Uterus (tissue), 4 donors: ENCODE results near the gene MLIP. TPM values are rescaled to one million over a fixed set of nuclear protein-coding genes. Genes with fewer than 3 reads are reported as not detected.
"Not testable (repeated sequence)": the region's sequence is repeated elsewhere in the genome, so short reads cannot be mapped to it uniquely, and the experiment has no call there.

Experiments used
- DNase-seq, 2 donors: peaks; one replicate each; pipeline ENCODE4 v3.0.0-alpha.2; 2019 to 2020
- H3K27ac ChIP-seq, 2 donors: fragments of 200-600 bp; sonication (generic); 1 replicate in 1 of 2; 2 replicates in 1 of 2; pipeline ENCODE4 v1.5.1; 2016 to 2018
- H3K27me3 ChIP-seq, 2 donors: fragments of 200-600 bp; sonication (generic); one replicate each; pipeline ENCODE4 v1.5.1; 2018 to 2019; ENCODE audit warnings: control low read depth in 1 of 2
- H3K36me3 ChIP-seq, 2 donors: fragments of 200-600 bp; sonication (generic); one replicate each; pipeline ENCODE4 v1.5.1; 2019; ENCODE audit warnings: control low read depth in 1 of 2
- H3K4me1 ChIP-seq, 2 donors: fragments of 200-600 bp; sonication (generic); one replicate each; pipeline ENCODE4 v1.5.1; 2018 to 2019; ENCODE audit warnings: control low read depth in 1 of 2
- H3K4me3 ChIP-seq, 2 donors: fragments of 200-600 bp; sonication (generic); 1 replicate in 1 of 2; 2 replicates in 1 of 2; pipeline ENCODE4 v1.5.1; 2018 to 2019; ENCODE audit warnings: mild to moderate bottlenecking in 1 of 2
- H3K9me3 ChIP-seq, 2 donors: fragments of 200-600 bp; sonication (generic); one replicate each; pipeline ENCODE4 v1.5.1; 2019; ENCODE audit warnings: control low read depth in 1 of 2
- POLR2A ChIP-seq, 2 donors: fragments of 450-650 bp; IDR thresholded peaks; one replicate each; pipeline ENCODE4 v1.6.1; 2016; ENCODE audit warnings: antibody characterized with exemption in 2 of 2, mild to moderate bottlenecking in 1 of 2, moderate library complexity in 1 of 2
- intact Hi-C: fragments of 100-400 bp; cut with DNase I; formaldehyde crosslinking; loops from one replicate; pipeline ENCODE4 v1.15.1; 2023; ENCODE audit warnings: low total_unique reads
- total RNA-seq, 4 donors: library from RNA; depleted of rRNA in 3 of 4; stranded (reverse); fragments of >200 nt in 3 of 4; gene quantifications; one replicate each; pipeline versions ENCODE4 v1.1.0 to v1.2.4, GENCODE V29; 2014 to 2023
- TF ChIP-seq, protein P1 (sequence below), 4 experiments: fragments of 200-600 bp in 2 of 4; fragments of 450-650 bp in 2 of 4; sonication (generic) in 2 of 4; IDR thresholded peaks; one replicate each; pipeline ENCODE4 v1.5.1; 2016 to 2019; ENCODE audit warnings: antibody characterized with exemption in 4 of 4, mild to moderate bottlenecking in 2 of 4, moderate library complexity in 1 of 4
- donor health status: DM: yes; HTN: yes; CAD: no.

The MLIP gene
- total RNA-seq, 4 donors from 2014 or later, result not detected

DNA sequence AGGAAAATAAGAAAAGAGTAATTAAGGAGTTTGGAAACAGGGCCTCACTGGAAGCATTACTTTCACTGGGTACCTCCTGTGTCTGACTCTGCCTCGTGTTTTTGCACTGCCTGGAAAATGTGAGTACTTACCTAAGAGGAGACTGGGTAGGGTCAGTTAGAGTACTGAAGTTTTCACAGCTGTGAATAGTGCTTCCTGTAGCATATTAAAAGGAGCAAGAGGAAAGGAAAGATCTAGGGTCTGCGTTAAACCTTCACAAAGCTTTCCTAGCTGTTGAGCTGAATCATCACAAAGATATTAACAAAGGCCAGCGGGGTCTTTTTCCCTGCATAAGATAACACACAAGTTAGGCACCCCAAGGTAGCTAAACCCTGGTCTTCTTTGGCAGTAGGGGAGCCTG lies 82.3 kb downstream of the MLIP start:
- H3K4me3 ChIP-seq, result no peak overlapping the region
- H3K4me1 ChIP-seq, result no peaks in the 10 kb centered on the region
- intact Hi-C loops, result no loop called here
- no peaks in the 10 kb centered on the region for H3K27me3 ChIP-seq
- H3K27ac ChIP-seq, result no peak overlapping the region
- H3K9me3 ChIP-seq, result no peaks in the 10 kb centered on the region
- no peak for DNase-seq
- TF ChIP-seq, protein P1, sequence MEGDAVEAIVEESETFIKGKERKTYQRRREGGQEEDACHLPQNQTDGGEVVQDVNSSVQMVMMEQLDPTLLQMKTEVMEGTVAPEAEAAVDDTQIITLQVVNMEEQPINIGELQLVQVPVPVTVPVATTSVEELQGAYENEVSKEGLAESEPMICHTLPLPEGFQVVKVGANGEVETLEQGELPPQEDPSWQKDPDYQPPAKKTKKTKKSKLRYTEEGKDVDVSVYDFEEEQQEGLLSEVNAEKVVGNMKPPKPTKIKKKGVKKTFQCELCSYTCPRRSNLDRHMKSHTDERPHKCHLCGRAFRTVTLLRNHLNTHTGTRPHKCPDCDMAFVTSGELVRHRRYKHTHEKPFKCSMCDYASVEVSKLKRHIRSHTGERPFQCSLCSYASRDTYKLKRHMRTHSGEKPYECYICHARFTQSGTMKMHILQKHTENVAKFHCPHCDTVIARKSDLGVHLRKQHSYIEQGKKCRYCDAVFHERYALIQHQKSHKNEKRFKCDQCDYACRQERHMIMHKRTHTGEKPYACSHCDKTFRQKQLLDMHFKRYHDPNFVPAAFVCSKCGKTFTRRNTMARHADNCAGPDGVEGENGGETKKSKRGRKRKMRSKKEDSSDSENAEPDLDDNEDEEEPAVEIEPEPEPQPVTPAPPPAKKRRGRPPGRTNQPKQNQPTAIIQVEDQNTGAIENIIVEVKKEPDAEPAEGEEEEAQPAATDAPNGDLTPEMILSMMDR (IDR thresholded peaks at IDR 0.05), result no peak
- no peak for TF ChIP-seq POLR2A (IDR thresholded peaks at IDR 0.05)
- no peaks in the 10 kb centered on the region for H3K36me3 ChIP-seq

DNA sequence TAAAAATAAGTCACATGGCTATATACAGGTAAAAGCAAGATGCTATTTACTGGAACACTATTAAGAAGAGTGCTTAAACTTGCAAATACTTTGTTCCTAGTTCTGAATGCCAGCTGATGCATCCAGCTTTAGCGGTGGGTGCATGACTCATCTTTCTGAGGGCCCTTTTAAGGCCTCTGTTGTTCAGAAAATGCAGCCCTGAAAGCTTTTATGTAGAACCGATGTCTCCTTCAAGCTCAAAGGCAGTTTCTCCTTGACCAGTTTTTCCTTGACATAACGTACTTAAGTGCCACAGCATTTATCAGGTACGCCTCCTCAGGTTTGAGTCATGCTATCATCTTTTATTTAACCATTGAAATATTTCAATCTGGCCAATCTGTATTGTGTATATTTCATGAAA lies 82.8 kb downstream of the MLIP start:
- H3K4me1 ChIP-seq, result no peaks in the 10 kb centered on the region
- H3K27ac ChIP-seq, result no peak overlapping the region
- H3K9me3 ChIP-seq, result no peaks in the 10 kb centered on the region
- intact Hi-C loops, result no loop called here
- no peak for DNase-seq
- H3K36me3 ChIP-seq, result no peaks in the 10 kb centered on the region
- H3K4me3 ChIP-seq, result no peak overlapping the region
- H3K27me3 ChIP-seq, result no peaks in the 10 kb centered on the region
- no peak for TF ChIP-seq POLR2A (IDR thresholded peaks at IDR 0.05)
- TF ChIP-seq, protein P1 (IDR thresholded peaks at IDR 0.05), result no peak

DNA sequence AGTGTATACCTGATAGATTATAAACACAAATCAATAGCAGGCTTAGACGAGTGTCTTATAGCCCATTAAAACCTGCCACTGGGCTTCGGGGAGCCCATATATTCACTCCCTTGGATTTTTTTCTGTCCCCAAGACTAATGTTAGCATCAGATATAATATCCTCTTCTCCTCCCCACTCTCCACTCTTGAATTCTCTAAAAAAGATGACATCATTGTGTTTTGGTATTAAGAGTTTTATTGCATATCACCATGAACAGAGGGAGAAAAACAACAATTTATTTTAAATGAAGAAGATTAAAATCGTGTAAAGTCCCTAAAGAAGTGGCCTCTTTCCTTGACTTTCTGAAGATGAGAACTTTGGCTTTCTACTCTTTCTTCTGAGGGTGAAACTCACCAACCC lies 84.4 kb downstream of the MLIP start:
- Histone ChIP-seq H3K9me3 (no peaks in the 10 kb centered on the region), H3K27ac (no peak overlapping the region), H3K27me3 (no peaks in the 10 kb centered on the region), H3K4me1 (no peaks in the 10 kb centered on the region), H3K4me3 (no peak overlapping the region), H3K36me3 (no peaks in the 10 kb centered on the region)
- TF ChIP-seq, protein P1 (IDR thresholded peaks at IDR 0.05), result no peak
- TF ChIP-seq POLR2A (IDR thresholded peaks at IDR 0.05), result no peak
- DNase-seq, result no peak
- intact Hi-C loops, result no loop called here

DNA sequence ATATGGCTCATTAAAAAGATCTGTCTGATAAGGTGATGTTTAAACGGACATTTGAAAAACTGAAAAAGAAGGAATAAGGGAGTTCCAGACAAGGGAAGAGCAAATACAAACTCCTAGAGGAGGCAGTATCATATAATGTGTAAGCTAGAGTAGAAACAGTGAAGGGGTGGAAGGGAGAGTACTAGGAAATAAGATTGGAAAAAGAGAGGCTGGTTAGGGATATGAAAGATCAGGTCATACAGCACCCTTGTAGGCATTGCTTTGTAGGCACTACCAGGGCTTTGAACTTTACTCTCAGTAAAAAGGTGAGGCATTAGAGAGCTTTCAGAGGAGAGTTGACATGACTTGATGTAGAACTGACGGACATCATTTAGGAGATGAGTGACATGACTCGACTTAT lies 85.7 kb downstream of the MLIP start:
- H3K27ac ChIP-seq, result no peak overlapping the region
- H3K4me1 ChIP-seq, result no peaks in the 10 kb centered on the region
- intact Hi-C loops, result no loop called here
- H3K4me3 ChIP-seq, result no peak overlapping the region
- DNase-seq, result no peak
- H3K27me3 ChIP-seq, result no peaks in the 10 kb centered on the region
- no peaks in the 10 kb centered on the region for H3K36me3 ChIP-seq
- H3K9me3 ChIP-seq, result no peaks in the 10 kb centered on the region
- TF ChIP-seq, protein P1 (IDR thresholded peaks at IDR 0.05), result no peak
- TF ChIP-seq POLR2A (IDR thresholded peaks at IDR 0.05), result no peak

DNA sequence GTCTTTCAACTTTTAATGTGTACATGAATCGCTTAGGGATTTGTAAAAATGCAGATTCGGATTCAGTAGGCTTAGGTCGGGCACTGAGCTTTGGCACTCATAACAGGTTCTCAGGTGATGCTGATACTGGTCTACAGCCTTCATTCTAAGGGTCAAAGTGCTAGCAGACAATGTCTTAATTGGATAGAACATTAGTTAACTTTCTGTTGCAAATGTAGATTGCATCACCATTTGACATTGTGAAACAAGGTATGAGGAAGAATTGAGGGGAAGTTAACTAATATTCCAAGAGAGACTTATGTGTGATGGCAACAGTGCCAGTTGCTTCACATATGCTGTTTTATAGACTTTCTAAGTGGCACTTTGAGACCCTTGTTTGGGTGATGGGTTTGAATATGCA lies 86.9 kb downstream of the MLIP start:
- H3K4me3 ChIP-seq, result no peak overlapping the region
- H3K27me3 ChIP-seq, result no peaks in the 10 kb centered on the region
- no peak for DNase-seq
- H3K36me3 ChIP-seq, result no peaks in the 10 kb centered on the region
- H3K4me1 ChIP-seq, result no peaks in the 10 kb centered on the region
- no peak overlapping the region for H3K27ac ChIP-seq
- intact Hi-C loops, result no loop called here
- H3K9me3 ChIP-seq, result no peaks in the 10 kb centered on the region
- TF ChIP-seq, protein P1 (IDR thresholded peaks at IDR 0.05), result no peak
- TF ChIP-seq POLR2A (IDR thresholded peaks at IDR 0.05), result no peak

DNA sequence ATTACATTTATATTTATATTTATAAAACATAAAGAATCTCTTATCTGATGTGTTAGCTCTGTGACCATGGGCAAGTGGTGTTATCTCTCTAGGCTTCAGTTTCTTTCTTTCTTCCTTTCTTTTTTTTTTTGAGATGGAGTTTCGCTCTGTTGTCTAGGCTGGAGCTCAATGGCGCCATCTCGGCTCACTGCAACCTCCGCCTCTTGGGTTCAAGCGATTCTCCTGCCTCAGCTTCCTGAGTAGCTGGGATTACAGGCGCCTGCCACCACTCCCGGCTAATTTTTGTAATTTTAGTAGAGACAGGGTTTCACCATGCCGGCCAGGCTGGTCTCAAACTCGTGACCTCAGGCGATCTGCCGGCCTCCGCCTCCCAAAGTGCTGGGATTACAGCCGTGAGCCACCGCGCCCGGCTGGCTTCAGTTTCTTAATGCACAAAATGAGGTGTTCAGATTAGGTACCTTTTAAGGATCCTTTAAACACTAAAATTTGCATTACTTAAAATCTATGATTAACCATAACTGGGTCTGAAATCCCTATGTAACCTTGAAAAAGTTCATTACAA lies 92.3 kb downstream of the MLIP start:
- H3K4me1 ChIP-seq, H3K27ac ChIP-seq, H3K4me3 ChIP-seq, DNase-seq, intact Hi-C loops, H3K36me3 ChIP-seq, H3K9me3 ChIP-seq, H3K27me3 ChIP-seq: not testable (repeated sequence)
